ENCODE measurements around the gene OR7C1. TPM values are rescaled to one million over a fixed set of nuclear protein-coding genes. Genes with fewer than 3 reads are reported as not detected.

Gene OR7C1
- total and polyA plus RNA-seq, 2 experiments from 2014 or later, result 0.03 TPM; not detected in 1

DNA sequence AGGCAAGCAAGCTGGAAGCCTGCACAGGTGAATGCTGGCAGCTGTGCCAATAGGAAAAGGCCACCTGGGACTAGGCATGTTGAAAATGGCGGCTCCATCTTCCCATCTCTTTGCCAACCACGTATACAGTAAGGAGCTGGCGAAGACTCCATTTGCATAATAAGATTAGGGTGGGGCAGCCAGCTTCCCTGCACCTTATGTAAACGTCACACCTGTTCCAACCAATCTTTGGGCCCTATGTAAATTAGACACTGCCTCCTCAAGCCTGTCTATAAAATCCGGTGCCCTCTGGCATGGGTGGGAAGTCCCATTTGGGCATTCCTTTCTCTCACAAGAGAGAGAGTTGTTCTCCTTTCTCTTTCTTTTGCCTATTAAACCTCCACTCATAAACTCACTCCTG is 73.4 kb downstream of the OR7C1 start (continued):
- TF ChIP-seq, protein P1, sequence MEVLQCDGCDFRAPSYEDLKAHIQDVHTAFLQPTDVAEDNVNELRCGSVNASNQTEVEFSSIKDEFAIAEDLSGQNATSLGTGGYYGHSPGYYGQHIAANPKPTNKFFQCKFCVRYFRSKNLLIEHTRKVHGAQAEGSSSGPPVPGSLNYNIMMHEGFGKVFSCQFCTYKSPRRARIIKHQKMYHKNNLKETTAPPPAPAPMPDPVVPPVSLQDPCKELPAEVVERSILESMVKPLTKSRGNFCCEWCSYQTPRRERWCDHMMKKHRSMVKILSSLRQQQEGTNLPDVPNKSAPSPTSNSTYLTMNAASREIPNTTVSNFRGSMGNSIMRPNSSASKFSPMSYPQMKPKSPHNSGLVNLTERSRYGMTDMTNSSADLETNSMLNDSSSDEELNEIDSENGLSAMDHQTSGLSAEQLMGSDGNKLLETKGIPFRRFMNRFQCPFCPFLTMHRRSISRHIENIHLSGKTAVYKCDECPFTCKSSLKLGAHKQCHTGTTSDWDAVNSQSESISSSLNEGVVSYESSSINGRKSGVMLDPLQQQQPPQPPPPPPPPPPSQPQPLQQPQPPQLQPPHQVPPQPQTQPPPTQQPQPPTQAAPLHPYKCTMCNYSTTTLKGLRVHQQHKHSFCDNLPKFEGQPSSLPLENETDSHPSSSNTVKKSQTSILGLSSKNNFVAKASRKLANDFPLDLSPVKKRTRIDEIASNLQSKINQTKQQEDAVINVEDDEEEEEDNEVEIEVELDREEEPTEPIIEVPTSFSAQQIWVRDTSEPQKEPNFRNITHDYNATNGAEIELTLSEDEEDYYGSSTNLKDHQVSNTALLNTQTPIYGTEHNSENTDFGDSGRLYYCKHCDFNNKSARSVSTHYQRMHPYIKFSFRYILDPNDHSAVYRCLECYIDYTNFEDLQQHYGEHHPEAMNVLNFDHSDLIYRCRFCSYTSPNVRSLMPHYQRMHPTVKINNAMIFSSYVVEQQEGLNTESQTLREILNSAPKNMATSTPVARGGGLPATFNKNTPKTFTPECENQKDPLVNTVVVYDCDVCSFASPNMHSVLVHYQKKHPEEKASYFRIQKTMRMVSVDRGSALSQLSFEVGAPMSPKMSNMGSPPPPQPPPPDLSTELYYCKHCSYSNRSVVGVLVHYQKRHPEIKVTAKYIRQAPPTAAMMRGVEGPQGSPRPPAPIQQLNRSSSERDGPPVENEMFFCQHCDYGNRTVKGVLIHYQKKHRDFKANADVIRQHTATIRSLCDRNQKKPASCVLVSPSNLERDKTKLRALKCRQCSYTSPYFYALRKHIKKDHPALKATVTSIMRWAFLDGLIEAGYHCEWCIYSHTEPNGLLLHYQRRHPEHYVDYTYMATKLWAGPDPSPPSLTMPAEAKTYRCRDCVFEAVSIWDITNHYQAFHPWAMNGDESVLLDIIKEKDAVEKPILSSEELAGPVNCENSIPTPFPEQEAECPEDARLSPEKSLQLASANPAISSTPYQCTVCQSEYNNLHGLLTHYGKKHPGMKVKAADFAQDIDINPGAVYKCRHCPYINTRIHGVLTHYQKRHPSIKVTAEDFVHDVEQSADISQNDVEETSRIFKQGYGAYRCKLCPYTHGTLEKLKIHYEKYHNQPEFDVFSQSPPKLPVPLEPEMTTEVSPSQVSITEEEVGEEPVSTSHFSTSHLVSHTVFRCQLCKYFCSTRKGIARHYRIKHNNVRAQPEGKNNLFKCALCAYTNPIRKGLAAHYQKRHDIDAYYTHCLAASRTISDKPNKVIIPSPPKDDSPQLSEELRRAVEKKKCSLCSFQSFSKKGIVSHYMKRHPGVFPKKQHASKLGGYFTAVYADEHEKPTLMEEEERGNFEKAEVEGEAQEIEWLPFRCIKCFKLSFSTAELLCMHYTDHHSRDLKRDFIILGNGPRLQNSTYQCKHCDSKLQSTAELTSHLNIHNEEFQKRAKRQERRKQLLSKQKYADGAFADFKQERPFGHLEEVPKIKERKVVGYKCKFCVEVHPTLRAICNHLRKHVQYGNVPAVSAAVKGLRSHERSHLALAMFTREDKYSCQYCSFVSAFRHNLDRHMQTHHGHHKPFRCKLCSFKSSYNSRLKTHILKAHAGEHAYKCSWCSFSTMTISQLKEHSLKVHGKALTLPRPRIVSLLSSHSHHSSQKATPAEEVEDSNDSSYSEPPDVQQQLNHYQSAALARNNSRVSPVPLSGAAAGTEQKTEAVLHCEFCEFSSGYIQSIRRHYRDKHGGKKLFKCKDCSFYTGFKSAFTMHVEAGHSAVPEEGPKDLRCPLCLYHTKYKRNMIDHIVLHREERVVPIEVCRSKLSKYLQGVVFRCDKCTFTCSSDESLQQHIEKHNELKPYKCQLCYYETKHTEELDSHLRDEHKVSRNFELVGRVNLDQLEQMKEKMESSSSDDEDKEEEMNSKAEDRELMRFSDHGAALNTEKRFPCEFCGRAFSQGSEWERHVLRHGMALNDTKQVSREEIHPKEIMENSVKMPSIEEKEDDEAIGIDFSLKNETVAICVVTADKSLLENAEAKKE (CRISPR knock-in tag; IDR thresholded peaks at IDR 0.05), result no peak
- TF ChIP-seq ZNF331 (CRISPR knock-in tag; IDR thresholded peaks at IDR 0.05; ENCODE audit: low read depth) (no peak), EZH2 (IDR thresholded peaks at IDR 0.05; ENCODE audit: low read depth, unreplicated experiment) (no peak), ZNF114 (CRISPR knock-in tag; IDR thresholded peaks at IDR 0.05) (no peak), EZH2phosphoT487 (IDR thresholded peaks at IDR 0.05; ENCODE audit: unreplicated experiment) (no peak), JUNB (IDR thresholded peaks at IDR 0.05; ENCODE audit: unreplicated experiment) (no peak), STAT1 (IDR thresholded peaks at IDR 0.05; ENCODE audit: unreplicated experiment) (no peak), CREB1 (CRISPR knock-in tag; IDR thresholded peaks at IDR 0.05; ENCODE audit: low read depth) (no peak), POLR2AphosphoS5 (IDR thresholded peaks at IDR 0.05; ENCODE audit: low read depth) (no peak)
- TF ChIP-seq, protein P2, sequence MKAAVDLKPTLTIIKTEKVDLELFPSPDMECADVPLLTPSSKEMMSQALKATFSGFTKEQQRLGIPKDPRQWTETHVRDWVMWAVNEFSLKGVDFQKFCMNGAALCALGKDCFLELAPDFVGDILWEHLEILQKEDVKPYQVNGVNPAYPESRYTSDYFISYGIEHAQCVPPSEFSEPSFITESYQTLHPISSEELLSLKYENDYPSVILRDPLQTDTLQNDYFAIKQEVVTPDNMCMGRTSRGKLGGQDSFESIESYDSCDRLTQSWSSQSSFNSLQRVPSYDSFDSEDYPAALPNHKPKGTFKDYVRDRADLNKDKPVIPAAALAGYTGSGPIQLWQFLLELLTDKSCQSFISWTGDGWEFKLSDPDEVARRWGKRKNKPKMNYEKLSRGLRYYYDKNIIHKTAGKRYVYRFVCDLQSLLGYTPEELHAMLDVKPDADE (IDR thresholded peaks at IDR 0.05), result no peak
- TF ChIP-seq, protein P3, sequence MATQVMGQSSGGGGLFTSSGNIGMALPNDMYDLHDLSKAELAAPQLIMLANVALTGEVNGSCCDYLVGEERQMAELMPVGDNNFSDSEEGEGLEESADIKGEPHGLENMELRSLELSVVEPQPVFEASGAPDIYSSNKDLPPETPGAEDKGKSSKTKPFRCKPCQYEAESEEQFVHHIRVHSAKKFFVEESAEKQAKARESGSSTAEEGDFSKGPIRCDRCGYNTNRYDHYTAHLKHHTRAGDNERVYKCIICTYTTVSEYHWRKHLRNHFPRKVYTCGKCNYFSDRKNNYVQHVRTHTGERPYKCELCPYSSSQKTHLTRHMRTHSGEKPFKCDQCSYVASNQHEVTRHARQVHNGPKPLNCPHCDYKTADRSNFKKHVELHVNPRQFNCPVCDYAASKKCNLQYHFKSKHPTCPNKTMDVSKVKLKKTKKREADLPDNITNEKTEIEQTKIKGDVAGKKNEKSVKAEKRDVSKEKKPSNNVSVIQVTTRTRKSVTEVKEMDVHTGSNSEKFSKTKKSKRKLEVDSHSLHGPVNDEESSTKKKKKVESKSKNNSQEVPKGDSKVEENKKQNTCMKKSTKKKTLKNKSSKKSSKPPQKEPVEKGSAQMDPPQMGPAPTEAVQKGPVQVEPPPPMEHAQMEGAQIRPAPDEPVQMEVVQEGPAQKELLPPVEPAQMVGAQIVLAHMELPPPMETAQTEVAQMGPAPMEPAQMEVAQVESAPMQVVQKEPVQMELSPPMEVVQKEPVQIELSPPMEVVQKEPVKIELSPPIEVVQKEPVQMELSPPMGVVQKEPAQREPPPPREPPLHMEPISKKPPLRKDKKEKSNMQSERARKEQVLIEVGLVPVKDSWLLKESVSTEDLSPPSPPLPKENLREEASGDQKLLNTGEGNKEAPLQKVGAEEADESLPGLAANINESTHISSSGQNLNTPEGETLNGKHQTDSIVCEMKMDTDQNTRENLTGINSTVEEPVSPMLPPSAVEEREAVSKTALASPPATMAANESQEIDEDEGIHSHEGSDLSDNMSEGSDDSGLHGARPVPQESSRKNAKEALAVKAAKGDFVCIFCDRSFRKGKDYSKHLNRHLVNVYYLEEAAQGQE (IDR thresholded peaks at IDR 0.05; ENCODE audit: unreplicated experiment), result no peak

All from GM23338 (cell line).